D721Med (cell line): ENCODE measurements around the gene ART4.

Experiments
- DNase-seq: peaks from one replicate; pipeline ENCODE4 v3.0.0; 2011; ENCODE audit warnings: low spot score; ENCODE audit not compliant: insufficient read length
- FAIRE-seq: peaks from 2 replicates; lab custom pipeline; 2011; peaks lifted over from hg19 to GRCh38; lab: Jason Lieb, UNC
- CTCF ChIP-seq: IDR thresholded peaks from 2 replicates; pipeline ENCODE4 v1.5.1; 2012; ENCODE audit warnings: mild to moderate bottlenecking, control low read depth; ENCODE audit not compliant: insufficient read depth; ENCODE audit errors: missing control alignments

The ART4 gene

GRCh38 chr12:14871886-14872285, 28.6 kb upstream of the ART4 start:
- FAIRE-seq: no peak
- no peak for TF ChIP-seq CTCF

GRCh38 chr12:14871247-14871646, 27.9 kb upstream of the ART4 start:
- no peak for TF ChIP-seq CTCF
- FAIRE-seq (no peak), DNase-seq (no peak)

More at GRCh38 chr12:14871886-14872285, 28.6 kb upstream of the ART4 start:
- no peak for DNase-seq

GRCh38 chr12:14868916-14869506, 25.7 kb upstream of the ART4 start:
- no peak for TF ChIP-seq CTCF
- DNase-seq: no peak
- no peak for FAIRE-seq

GRCh38 chr12:14860490-14860889, 17.2 kb upstream of the ART4 start:
- no peak for TF ChIP-seq CTCF
- DNase-seq: no peak
- FAIRE-seq: no peak

GRCh38 chr12:14858513-14858912, 15.2 kb upstream of the ART4 start:
- no peak for FAIRE-seq
- no peak for TF ChIP-seq CTCF
- DNase-seq: no peak

- no peak for TF ChIP-seq CTCF
- DNase-seq (no peak), FAIRE-seq (no peak)
Measured at GRCh38 chr12:14854586-14855183, 11.4 kb upstream of the ART4 start.

- no peak for TF ChIP-seq CTCF
- FAIRE-seq: no peak
- DNase-seq: no peak
Measured at GRCh38 chr12:14853961-14854360, 10.6 kb upstream of the ART4 start.
